Measurements from ENCODE around the gene WHAMM. TPM values are rescaled to one million over a fixed set of nuclear protein-coding genes. Genes with fewer than 3 reads are reported as not detected.

Gene WHAMM, protein sequence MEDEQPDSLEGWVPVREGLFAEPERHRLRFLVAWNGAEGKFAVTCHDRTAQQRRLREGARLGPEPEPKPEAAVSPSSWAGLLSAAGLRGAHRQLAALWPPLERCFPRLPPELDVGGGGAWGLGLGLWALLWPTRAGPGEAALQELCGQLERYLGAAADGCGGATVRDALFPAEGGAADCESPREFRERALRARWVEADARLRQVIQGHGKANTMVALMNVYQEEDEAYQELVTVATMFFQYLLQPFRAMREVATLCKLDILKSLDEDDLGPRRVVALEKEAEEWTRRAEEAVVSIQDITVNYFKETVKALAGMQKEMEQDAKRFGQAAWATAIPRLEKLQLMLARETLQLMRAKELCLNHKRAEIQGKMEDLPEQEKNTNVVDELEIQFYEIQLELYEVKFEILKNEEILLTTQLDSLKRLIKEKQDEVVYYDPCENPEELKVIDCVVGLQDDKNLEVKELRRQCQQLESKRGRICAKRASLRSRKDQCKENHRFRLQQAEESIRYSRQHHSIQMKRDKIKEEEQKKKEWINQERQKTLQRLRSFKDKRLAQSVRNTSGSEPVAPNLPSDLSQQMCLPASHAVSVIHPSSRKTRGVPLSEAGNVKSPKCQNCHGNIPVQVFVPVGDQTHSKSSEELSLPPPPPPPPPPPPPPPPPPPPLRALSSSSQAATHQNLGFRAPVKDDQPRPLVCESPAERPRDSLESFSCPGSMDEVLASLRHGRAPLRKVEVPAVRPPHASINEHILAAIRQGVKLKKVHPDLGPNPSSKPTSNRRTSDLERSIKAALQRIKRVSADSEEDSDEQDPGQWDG
- total RNA-seq (2014; rRNA removed; shearing (Covaris generic)) (7.3 and 8.6 TPM in 2 replicates), total RNA-seq (2022) (13.6 and 13.7 TPM in 2 replicates), Bru-seq, nascent RNA (percentile 89 among the genes with signal in this experiment), BruChase-seq, experiment 1, labeled RNA remaining after a 6-hour chase (percentile 80 among the genes with signal in this experiment), BruChase-seq, experiment 2, labeled RNA remaining after a 2-hour chase (percentile 80 among the genes with signal in this experiment)
- long read RNA-seq, full-length matches to known transcripts, result 6 of 22 reads
- long read RNA-seq, partial matches to known transcripts, result 7 of 22 reads
- long read RNA-seq, other reads (novel, unspliced or antisense), result 9 of 22 reads

DNA sequence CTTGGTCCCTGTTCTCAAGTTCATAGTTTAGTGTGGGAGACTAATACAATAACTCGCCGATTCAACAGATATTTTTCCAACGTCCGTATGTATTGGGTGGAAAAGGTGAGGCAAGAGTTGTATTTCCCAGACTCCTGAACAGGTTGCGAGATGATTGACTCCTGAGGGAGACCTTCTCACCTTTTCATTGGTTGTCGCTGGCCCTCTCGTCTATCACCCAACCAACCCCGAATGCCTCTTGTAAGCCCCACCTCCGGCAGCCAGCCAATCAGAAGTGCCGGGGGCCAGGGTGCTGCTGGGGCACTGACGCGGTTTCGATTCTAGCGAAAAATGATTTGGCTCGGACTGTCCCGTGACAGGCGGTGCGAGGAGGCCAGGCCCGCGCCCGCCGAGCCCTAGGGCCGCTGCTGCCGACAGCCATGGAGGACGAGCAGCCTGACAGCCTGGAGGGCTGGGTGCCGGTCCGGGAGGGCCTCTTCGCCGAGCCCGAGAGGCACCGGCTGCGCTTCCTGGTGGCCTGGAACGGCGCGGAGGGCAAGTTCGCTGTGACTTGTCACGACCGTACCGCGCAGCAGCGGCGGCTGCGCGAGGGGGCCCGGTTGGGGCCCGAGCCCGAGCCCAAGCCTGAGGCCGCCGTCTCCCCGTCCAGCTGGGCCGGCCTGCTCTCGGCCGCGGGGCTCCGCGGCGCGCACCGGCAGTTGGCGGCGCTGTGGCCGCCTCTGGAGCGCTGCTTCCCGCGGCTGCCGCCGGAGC is at the start of gene WHAMM:
WHAMM (plus strand) TSS at position 321 of the 753 bp plus-strand sequence; CDS start at position 420, 99 bp downstream.
- H4K20me1 ChIP-seq (ENCODE audit: insufficient read depth, low read length), result peaks cover 8% of the 10 kb centered on the region
- peak within 1 kb of the TSS; percentile 66; the same call in 1 of the 2 replicates for H2AFZ ChIP-seq (ENCODE audit: low read length)
- DNase-seq (ENCODE audit: low spot score), result peak; percentile 97
- POLR2A ChIA-PET, result interaction anchor here (0.6 to 1.3 kb wide), 4 partner anchors 26 to 204 kb away, joined by 3 to 6 read pairs (median 4); no protein-coding TSS in a partner anchor
- H3K4me2 ChIP-seq (ENCODE audit: low read length), result peak within 1 kb of the TSS; percentile 80
- no TSS peak for BruUV-seq (replicated peaks)
- peaks cover 45% of the 10 kb centered on the region for H3K79me2 ChIP-seq (ENCODE audit: insufficient read depth, low read depth, low read length)
- peaks cover 57% of the 10 kb centered on the region for H3K4me1 ChIP-seq (ENCODE audit: insufficient read depth, low read length, poor library complexity, severe bottlenecking)
- no peak for TF ChIP-seq EZH2phosphoT487 (IDR thresholded peaks at IDR 0.05; ENCODE audit: borderline replicate concordance, low read depth, low read length)
- TF ChIP-seq, protein P1, sequence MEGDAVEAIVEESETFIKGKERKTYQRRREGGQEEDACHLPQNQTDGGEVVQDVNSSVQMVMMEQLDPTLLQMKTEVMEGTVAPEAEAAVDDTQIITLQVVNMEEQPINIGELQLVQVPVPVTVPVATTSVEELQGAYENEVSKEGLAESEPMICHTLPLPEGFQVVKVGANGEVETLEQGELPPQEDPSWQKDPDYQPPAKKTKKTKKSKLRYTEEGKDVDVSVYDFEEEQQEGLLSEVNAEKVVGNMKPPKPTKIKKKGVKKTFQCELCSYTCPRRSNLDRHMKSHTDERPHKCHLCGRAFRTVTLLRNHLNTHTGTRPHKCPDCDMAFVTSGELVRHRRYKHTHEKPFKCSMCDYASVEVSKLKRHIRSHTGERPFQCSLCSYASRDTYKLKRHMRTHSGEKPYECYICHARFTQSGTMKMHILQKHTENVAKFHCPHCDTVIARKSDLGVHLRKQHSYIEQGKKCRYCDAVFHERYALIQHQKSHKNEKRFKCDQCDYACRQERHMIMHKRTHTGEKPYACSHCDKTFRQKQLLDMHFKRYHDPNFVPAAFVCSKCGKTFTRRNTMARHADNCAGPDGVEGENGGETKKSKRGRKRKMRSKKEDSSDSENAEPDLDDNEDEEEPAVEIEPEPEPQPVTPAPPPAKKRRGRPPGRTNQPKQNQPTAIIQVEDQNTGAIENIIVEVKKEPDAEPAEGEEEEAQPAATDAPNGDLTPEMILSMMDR (conservative IDR thresholded peaks at IDR 0.05; ENCODE audit: low read length), result peak; percentile 33
- CTCF ChIA-PET (ENCODE audit: unreplicated experiment), result no interaction called here
- intact Hi-C loops (cut with micrococcal nuclease; ENCODE audit: unreplicated experiment), result loop anchor here (2.0 to 5.0 kb wide), 4 partner anchors 35 to 298 kb away; partner anchors contain the start of genes BTBD1, RAMAC and TM6SF1
- H3K4me3 ChIP-seq (ENCODE audit: low read depth, low read length, poor library complexity, severe bottlenecking), result peak within 1 kb of the TSS; percentile 95
- H3K9me3 ChIP-seq (ENCODE audit: low read length), result no peaks in the 10 kb centered on the region
- H3K27ac ChIP-seq (ENCODE audit: low read depth, low read length, poor library complexity, severe bottlenecking), result peak within 1 kb of the TSS; percentile 91
- H3K9me2 ChIP-seq (ENCODE audit: insufficient read depth, low read length), result no peaks in the 10 kb centered on the region
- peaks cover 23% of the 10 kb centered on the region for H3K36me3 ChIP-seq (ENCODE audit: insufficient read depth, low read length)

DNA sequence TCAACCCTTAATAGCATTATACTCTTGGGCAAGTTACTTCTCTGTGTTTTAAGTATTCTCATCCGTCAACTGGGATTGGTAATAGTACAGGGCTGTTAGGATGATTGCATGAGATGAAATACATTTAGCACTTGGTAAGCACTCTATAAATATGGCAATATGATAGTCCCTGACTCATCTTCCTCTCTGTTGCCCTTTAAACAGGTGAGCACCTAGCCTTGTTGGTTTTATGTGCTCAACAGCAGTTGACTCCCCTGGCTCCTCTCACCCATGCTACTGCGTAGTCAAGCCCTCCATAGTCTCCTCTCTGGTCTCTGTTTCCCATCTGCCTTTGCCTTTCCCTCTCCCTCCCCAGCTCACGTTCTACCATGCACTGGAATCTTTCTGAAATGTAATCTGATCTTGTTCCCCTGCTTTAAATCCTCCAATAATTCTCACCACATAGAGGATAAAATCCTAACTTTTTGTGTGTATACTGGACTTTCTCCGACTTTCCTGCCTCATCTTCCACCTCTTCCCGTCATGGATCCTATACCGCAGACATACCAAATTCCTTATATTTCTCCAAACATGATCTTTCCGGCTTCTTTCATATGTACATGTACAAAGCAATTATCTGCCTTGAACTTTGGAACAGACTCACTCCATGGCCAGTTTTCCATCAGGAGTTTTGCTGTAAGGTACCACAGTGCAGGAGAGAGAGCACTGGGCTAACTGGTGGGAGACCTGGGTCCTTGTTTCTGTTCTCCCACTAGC is 45.9 kb upstream of the WHAMM start:
- no peaks in the 10 kb centered on the region for H3K79me2 ChIP-seq (ENCODE audit: insufficient read depth, low read depth, low read length)
- CTCF ChIA-PET (ENCODE audit: unreplicated experiment), result no interaction called here
- H2AFZ ChIP-seq (ENCODE audit: low read length), result no peak overlapping the region
- no TSS peak for BruUV-seq (replicated peaks)
- no peaks in the 10 kb centered on the region for H3K4me1 ChIP-seq (ENCODE audit: insufficient read depth, low read length, poor library complexity, severe bottlenecking)
- no peaks in the 10 kb centered on the region for H3K9me3 ChIP-seq (ENCODE audit: low read length)
- peaks cover 45% of the 10 kb centered on the region for H3K36me3 ChIP-seq (ENCODE audit: insufficient read depth, low read length)
- no peaks in the 10 kb centered on the region for H4K20me1 ChIP-seq (ENCODE audit: insufficient read depth, low read length)
- no peaks in the 10 kb centered on the region for H3K9me2 ChIP-seq (ENCODE audit: insufficient read depth, low read length)
- H3K4me2 ChIP-seq (ENCODE audit: low read length), result no peak overlapping the region
- no peak for TF ChIP-seq EZH2phosphoT487 (IDR thresholded peaks at IDR 0.05; ENCODE audit: borderline replicate concordance, low read depth, low read length)
- TF ChIP-seq, protein P1 (conservative IDR thresholded peaks at IDR 0.05; ENCODE audit: low read length), result no peak
- POLR2A ChIA-PET, result interaction anchor here (0.6 to 1.0 kb wide), 3 partner anchors 8 to 247 kb away, joined by 3 read pairs; no protein-coding TSS in a partner anchor
- no peak for DNase-seq (ENCODE audit: low spot score)
- intact Hi-C loops (cut with micrococcal nuclease; ENCODE audit: unreplicated experiment), result no loop called here
- no peak overlapping the region for H3K4me3 ChIP-seq (ENCODE audit: low read depth, low read length, poor library complexity, severe bottlenecking)
- no peak overlapping the region for H3K27ac ChIP-seq (ENCODE audit: low read depth, low read length, poor library complexity, severe bottlenecking)
